Skeletal muscle satellite cell (primary cell): Measurements from ENCODE around the gene PGPEP1.
"Not testable (repeated sequence)": the region's sequence is repeated elsewhere in the genome, so short reads cannot be mapped to it uniquely, and the experiment has no call there.

Experiments used
- H3K27me3 ChIP-seq: 2 replicates; pipeline ENCODE4 v1.7.0; 2013; ENCODE audit warnings: low read length; ENCODE audit not compliant: control insufficient read depth, insufficient read depth
- H3K36me3 ChIP-seq: 2 replicates; pipeline ENCODE4 v1.7.0; 2013; ENCODE audit warnings: mild to moderate bottlenecking, control low read depth, low read length; ENCODE audit not compliant: insufficient read depth
- H3K4me1 ChIP-seq: 2 replicates; pipeline ENCODE4 v1.7.0; 2013; ENCODE audit warnings: low read length; ENCODE audit not compliant: control insufficient read depth, insufficient read depth
- H3K4me2 ChIP-seq: 2 replicates; pipeline ENCODE4 v1.7.0; 2013; ENCODE audit warnings: mild to moderate bottlenecking, low read length
- H3K4me3 ChIP-seq: 2 replicates; pipeline ENCODE4 v1.7.0; 2013; ENCODE audit warnings: low read length
- H3K9ac ChIP-seq: 2 replicates; pipeline ENCODE4 v1.7.0; 2013; ENCODE audit warnings: mild to moderate bottlenecking, low read depth, low read length, moderate library complexity
- H3K9me3 ChIP-seq: replicated peaks from 2 replicates; pipeline ENCODE4 v1.7.0; 2013; ENCODE audit warnings: mild to moderate bottlenecking, control low read depth, low read length

Gene PGPEP1

DNA sequence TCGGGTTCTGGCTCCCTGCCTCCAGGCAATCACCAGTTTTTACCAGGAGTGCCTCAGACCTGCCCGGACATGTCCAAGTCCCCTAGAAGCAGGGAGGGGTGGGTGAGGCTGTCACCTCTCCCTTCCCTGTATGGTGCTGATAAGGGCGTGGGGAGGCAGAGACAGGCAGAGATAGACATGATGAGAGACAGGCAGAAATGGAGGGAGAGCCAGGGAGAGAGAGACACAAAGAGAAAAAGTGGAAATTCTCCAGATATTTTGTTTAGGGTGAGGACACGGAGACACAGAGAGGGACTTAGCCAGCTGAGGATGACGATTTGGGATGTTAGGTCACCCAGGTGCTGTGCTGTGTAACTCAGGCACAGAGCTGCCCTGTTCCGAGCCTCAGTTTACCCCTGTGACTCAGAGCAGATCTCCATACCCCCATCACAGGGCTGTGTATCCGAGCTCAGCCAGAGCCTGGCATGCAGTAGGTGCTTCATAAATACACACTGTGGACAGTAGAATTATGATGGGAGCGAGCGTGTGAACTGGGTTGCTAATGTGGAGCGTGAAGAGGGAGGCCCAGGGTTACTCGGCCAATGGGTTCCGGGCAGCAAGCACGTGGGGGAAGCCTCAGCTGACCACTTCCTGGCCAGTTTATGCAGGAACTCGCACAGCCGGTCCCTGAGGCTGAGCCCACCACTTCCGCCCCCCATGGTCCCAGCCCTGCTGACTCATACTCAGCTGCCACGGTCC is 33.7 kb downstream of the PGPEP1 start:
- Histone ChIP-seq H3K4me1 (peaks cover 25% of the 10 kb centered on the region), H3K9me3 (no peaks in the 10 kb centered on the region), H3K36me3 (no peaks in the 10 kb centered on the region), H3K4me2 (peak overlapping the region; percentile 43), H3K4me3 (peak overlapping the region; percentile 0), H3K9ac (peak overlapping the region; percentile 70), H3K27me3 (no peaks in the 10 kb centered on the region)

DNA sequence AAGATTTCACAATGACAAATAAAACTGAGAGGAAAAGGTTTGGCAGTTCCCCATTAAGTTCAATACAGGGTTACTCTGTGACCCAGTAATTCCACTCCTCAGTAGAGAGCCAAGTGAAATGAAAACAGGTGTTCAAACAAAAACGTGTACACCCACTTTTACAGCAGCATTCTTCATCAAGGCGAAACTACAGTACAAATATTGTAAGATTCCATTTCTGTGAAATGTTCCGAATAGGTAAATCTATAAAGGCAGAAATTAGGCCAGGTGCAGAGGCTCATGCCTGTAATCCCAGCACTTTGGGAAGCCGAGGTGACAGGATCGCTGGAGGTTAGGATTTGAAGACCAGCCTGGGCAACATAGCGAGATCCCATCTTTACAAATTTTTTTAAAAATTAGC is 36.6 kb downstream of the PGPEP1 start:
- H3K27me3 ChIP-seq, result no peaks in the 10 kb centered on the region

DNA sequence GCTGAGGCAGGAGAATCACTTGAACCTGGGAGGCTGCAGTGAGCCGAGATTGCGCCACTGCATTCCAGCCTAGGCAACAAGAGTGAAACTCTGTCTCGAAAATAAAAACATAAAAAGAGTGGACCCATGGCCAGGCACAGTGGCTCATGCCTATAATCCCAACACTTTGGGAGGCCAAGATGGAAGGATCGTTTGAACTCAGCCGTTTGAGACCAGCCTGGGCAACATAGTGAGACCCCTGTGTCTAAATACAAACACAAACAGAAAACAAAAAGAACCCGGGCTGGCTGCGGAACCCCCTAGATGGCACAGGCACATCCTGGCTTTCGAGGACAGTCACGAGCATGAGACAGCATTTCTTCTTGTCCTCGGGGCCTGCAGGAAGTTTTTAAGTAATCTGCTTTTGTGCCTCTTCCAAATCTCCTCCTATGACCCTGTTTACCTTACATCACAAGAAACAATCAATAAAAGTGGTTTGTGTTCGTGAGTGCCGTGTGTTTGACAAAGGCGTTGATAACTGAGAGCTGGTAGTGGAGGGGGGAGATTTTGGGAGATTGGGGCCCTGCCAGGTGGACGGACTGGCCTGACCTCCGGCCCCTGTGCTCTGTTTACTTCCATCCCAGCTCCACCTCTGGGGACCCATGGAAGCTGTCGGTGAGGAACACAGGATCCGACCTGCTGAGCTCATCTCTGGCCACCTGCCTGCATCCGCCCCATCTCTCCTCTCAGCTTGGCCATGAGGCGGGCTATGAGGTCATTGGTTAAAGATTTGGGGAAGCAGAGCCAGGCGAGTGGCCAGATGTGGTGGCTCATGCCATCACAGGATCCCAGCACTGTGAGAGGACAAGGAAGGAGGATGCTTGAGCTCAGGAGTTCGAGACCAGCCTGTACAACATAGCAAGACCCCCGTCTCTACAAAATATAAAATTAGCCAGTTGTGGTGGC is 39.7 kb downstream of the PGPEP1 start:
- Histone ChIP-seq H3K27me3 (no peaks in the 10 kb centered on the region), H3K4me1 (peaks cover 20% of the 10 kb centered on the region), H3K4me3 (no peak overlapping the region), H3K36me3 (no peaks in the 10 kb centered on the region), H3K4me2 (no peak overlapping the region), H3K9me3 (no peaks in the 10 kb centered on the region), H3K9ac (no peak overlapping the region)

More for the DNA sequence above, 36.6 kb downstream of the PGPEP1 start:
- H3K4me3 ChIP-seq, result no peak overlapping the region
- H3K4me1 ChIP-seq, result peaks cover 35% of the 10 kb centered on the region
- no peaks in the 10 kb centered on the region for H3K9me3 ChIP-seq
- H3K9ac ChIP-seq, result no peak overlapping the region
- no peaks in the 10 kb centered on the region for H3K36me3 ChIP-seq
- no peak overlapping the region for H3K4me2 ChIP-seq

DNA sequence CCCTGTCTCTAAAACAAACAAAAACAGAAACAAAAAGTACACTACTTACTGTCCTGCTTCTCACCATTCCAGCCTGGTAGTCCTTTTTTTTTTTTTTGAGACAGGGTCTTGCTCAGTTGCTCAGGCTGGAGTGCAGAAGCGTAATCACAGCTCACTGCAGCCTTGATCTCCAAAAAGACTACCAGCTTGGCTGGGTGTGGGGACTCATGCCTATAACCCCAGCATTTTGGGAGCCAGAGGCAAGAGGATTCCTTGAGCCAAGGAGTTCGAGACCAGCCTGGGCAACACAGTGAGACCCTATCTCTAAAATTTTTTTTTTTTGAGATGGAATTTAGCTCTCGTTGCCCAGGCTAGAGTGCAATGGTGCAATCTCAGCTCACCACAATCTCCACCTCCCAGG is 40.4 kb downstream of the PGPEP1 start:
- Histone ChIP-seq H3K4me2 (no peak overlapping the region), H3K9ac (no peak overlapping the region), H3K4me3 (no peak overlapping the region), H3K36me3 (no peaks in the 10 kb centered on the region), H3K9me3 (no peaks in the 10 kb centered on the region), H3K27me3 (no peaks in the 10 kb centered on the region), H3K4me1 (peaks cover 25% of the 10 kb centered on the region)

DNA sequence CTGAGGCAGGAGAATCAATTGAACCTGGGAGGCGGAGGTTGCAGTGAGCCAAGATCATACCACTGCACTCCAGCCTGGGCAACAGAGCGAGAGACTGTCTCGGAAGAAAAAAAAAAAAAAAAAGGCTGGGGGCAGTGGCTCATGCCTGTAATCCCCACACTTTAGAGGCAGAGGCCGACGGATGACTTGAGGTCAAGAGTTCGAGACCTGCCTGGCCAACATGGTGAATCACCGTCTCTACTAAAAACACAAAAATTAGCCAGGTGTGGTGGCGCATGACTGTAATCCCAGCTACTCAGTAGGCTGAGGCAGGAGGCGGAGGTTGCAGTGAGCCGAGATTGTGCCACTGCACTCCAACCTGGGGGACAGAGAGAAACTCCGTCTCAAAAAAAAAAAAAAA is 43.2 kb downstream of the PGPEP1 start:
- not testable (repeated sequence) for H3K9ac ChIP-seq, H3K4me2 ChIP-seq, H3K4me3 ChIP-seq, H3K36me3 ChIP-seq, H3K9me3 ChIP-seq, H3K27me3 ChIP-seq
- peaks cover 35% of the 10 kb centered on the region for H3K4me1 ChIP-seq

DNA sequence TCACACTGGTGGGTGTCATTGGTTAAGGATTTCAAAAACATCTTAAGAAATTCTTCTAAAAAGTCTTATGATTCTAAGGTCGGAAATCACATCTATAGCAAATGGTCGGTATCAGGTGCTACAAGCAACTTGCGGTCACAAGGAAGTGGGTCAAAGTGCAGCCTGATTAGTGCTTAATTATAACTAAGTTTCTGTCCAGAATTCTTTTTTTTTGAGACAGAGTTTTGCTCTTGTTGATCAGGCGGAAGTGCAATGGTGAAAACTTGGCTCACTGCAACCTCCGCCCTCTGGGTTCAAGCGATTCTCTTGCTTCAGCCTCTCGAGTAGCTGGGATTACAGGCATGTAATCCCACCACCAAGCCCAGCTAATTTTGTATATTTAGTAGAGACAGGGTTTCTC is 44.4 kb downstream of the PGPEP1 start:
- H3K4me3 ChIP-seq, result no peak overlapping the region
- peaks cover 13% of the 10 kb centered on the region for H3K36me3 ChIP-seq
- peaks cover 33% of the 10 kb centered on the region for H3K4me1 ChIP-seq
- no peaks in the 10 kb centered on the region for H3K9me3 ChIP-seq
- no peak overlapping the region for H3K4me2 ChIP-seq
- no peak overlapping the region for H3K9ac ChIP-seq
- no peaks in the 10 kb centered on the region for H3K27me3 ChIP-seq

DNA sequence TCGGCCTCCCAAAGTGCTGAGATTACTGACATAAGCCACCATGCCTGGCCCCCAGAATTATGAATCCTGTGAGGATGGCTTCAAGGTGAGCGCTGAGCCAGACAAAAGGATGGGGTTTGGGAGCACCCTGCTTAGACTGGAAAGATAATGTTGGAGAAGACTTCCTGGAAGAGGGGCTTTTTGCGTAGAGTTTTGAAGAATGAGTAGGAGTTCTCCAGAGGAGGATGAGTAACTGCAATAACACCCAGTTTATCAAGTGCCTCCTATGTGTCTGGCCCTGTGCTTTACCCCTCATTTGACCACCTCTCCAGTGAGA is 44.9 kb downstream of the PGPEP1 start:
- Histone ChIP-seq H3K4me3 (no peak overlapping the region), H3K9me3 (no peaks in the 10 kb centered on the region), H3K4me2 (peak overlapping the region; percentile 85), H3K27me3 (no peaks in the 10 kb centered on the region), H3K9ac (no peak overlapping the region), H3K36me3 (peaks cover 16% of the 10 kb centered on the region), H3K4me1 (peaks cover 28% of the 10 kb centered on the region)

DNA sequence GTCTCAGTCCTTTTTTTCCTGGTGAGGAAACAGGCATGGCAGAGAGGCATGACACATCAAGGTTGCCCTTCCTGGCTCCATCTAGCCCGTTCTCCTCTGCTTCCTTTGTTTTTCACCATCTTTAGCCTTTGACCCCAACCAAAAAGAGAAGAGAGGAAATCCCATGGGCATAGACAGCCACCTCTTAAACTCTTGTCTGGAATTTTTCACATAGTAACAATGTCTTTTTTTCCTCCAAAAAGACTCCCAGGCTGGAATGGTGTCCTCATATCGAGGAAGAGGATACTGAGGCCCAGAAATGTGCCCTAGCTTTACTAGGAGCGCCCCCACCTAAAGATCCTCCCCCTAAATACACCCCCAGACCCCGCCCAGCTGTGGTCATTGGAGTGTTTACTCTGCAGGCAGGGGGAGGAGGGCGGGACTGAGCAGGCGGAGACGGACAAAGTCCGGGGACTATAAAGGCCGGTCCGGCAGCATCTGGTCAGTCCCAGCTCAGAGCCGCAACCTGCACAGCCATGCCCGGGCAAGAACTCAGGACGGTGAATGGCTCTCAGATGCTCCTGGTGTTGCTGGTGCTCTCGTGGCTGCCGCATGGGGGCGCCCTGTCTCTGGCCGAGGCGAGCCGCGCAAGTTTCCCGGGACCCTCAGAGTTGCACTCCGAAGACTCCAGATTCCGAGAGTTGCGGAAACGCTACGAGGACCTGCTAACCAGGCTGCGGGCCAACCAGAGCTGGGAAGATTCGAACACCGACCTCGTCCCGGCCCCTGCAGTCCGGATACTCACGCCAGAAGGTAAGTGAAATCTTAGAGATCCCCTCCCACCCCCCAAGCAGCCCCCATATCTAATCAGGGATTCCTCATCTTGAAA is 45.5 kb downstream of the PGPEP1 start, which contains the start of gene GDF15:
TSS of gene GDF15 (plus strand) at position 484 of the 868 bp plus-strand sequence. CDS start at position 516, 32 bp downstream.
- peak within 1 kb of the TSS; percentile 77 for H3K9ac ChIP-seq
- peak within 1 kb of the TSS; percentile 79 for H3K4me3 ChIP-seq
- H3K27me3 ChIP-seq, result no peaks in the 10 kb centered on the region
- no peaks in the 10 kb centered on the region for H3K9me3 ChIP-seq
- H3K36me3 ChIP-seq, result peaks cover 16% of the 10 kb centered on the region
- H3K4me2 ChIP-seq, result peak within 1 kb of the TSS; percentile 85
- peaks cover 22% of the 10 kb centered on the region for H3K4me1 ChIP-seq

DNA sequence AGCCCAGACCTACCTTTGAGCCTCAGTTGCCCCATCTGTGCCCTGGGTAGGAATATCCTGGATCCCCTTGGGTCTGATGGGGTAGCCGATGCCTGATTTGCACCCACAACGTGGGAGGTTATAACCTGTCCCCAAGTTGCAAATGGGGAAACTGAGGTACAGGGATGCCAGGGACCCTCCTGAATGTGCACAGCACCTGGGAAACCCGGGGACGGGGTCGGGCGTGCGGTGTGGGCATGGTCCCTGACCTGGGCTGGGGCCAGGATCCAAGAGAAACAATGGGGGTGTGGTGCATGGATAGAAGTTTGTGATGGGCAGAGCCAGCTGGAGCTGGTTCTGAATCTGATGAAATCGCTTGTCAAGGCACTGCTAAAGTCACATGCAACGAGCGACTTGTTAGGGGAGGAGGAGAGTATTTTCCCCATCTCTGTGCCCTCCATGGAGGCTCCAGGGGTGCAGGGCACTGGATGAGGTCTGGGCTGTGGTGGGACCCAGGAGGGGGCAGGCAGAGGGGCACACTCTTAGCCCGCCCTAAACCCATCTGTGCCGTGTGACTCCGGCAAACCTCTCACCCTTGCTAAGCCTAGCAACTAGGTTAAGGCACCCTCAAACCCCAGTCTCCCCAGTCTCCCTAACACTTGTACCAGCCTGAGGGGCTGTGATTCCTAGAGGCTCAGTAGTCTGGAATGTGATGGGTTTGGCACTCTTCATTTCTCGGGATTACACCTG is 46.3 kb downstream of the PGPEP1 start:
- H3K4me3 ChIP-seq, result peak overlapping the region; percentile 79
- H3K9ac ChIP-seq, result peak overlapping the region; percentile 77
- H3K4me2 ChIP-seq, result peak overlapping the region; percentile 85
- peaks cover 16% of the 10 kb centered on the region for H3K36me3 ChIP-seq
- H3K4me1 ChIP-seq, result peaks cover 22% of the 10 kb centered on the region
- no peaks in the 10 kb centered on the region for H3K27me3 ChIP-seq
- no peaks in the 10 kb centered on the region for H3K9me3 ChIP-seq

DNA sequence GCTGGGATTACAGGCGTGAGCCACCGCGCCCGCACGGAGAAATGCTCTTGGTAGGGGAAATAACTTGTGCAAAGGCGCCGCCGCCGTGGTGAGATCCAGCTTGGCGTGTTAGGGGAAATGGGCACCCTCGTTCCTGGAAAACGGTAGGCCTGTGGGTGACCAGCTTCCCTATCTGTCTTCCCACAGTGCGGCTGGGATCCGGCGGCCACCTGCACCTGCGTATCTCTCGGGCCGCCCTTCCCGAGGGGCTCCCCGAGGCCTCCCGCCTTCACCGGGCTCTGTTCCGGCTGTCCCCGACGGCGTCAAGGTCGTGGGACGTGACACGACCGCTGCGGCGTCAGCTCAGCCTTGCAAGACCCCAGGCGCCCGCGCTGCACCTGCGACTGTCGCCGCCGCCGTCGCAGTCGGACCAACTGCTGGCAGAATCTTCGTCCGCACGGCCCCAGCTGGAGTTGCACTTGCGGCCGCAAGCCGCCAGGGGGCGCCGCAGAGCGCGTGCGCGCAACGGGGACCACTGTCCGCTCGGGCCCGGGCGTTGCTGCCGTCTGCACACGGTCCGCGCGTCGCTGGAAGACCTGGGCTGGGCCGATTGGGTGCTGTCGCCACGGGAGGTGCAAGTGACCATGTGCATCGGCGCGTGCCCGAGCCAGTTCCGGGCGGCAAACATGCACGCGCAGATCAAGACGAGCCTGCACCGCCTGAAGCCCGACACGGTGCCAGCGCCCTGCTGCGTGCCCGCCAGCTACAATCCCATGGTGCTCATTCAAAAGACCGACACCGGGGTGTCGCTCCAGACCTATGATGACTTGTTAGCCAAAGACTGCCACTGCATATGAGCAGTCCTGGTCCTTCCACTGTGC is 47.9 kb downstream of the PGPEP1 start:
- H3K4me1 ChIP-seq, result peaks cover 22% of the 10 kb centered on the region
- peak overlapping the region; percentile 69 for H3K4me3 ChIP-seq
- H3K9ac ChIP-seq, result peak overlapping the region; percentile 43

More for the DNA sequence above, 47.9 kb downstream of the PGPEP1 start:
- H3K27me3 ChIP-seq, result no peaks in the 10 kb centered on the region
- H3K4me2 ChIP-seq, result peak overlapping the region; percentile 85
- peaks cover 16% of the 10 kb centered on the region for H3K36me3 ChIP-seq
- no peaks in the 10 kb centered on the region for H3K9me3 ChIP-seq
